Renal pelvis (tissue), 12 donors: Measurements from ENCODE around the gene NLRC4. TPM values are rescaled to one million over a fixed set of nuclear protein-coding genes. Genes with fewer than 3 reads are reported as not detected.
A peak's percentile ranks its signal among the peaks of the same experiment; 100 is the strongest.
"Not testable (repeated sequence)": the region's sequence is repeated elsewhere in the genome, so short reads cannot be mapped to it uniquely, and the experiment has no call there.

ENCODE experiments used
- DNase-seq: peaks from one replicate; pipeline ENCODE4 v3.0.0-alpha.2; 2013
- long read RNA-seq, 16 experiments: transcript quantifications; one replicate each; lab custom pipeline, GENCODE V29; 2026
- polyA plus RNA-seq, 3 donors: library from polyadenylated mRNA; unstranded; fragments of 120-200 nt; gene quantifications; one replicate each; pipeline ENCODE4 v1.2.1, GENCODE V29; 2013; ENCODE audit not compliant: insufficient read length in 3 of 3

NLRC4 gene, protein sequence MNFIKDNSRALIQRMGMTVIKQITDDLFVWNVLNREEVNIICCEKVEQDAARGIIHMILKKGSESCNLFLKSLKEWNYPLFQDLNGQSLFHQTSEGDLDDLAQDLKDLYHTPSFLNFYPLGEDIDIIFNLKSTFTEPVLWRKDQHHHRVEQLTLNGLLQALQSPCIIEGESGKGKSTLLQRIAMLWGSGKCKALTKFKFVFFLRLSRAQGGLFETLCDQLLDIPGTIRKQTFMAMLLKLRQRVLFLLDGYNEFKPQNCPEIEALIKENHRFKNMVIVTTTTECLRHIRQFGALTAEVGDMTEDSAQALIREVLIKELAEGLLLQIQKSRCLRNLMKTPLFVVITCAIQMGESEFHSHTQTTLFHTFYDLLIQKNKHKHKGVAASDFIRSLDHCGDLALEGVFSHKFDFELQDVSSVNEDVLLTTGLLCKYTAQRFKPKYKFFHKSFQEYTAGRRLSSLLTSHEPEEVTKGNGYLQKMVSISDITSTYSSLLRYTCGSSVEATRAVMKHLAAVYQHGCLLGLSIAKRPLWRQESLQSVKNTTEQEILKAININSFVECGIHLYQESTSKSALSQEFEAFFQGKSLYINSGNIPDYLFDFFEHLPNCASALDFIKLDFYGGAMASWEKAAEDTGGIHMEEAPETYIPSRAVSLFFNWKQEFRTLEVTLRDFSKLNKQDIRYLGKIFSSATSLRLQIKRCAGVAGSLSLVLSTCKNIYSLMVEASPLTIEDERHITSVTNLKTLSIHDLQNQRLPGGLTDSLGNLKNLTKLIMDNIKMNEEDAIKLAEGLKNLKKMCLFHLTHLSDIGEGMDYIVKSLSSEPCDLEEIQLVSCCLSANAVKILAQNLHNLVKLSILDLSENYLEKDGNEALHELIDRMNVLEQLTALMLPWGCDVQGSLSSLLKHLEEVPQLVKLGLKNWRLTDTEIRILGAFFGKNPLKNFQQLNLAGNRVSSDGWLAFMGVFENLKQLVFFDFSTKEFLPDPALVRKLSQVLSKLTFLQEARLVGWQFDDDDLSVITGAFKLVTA
- polyA plus RNA-seq: 1 to 10 TPM in 2 of 3 donors, under 1 TPM in 1; 0.98 to 1.2 (median 1.2) TPM
- long read RNA-seq, donor 1: 0 reads
- long read RNA-seq, donor 2: 0 reads
- long read RNA-seq, donor 3: 0 reads
- long read RNA-seq, donor 4: 0 reads
- long read RNA-seq, donor 5: 0 reads
- long read RNA-seq, donor 6: 0 reads
- long read RNA-seq, donor 7: 0 reads
- long read RNA-seq, donor 8: 0 reads
- long read RNA-seq, donor 9: 0 reads
- long read RNA-seq, donor 10: 0 reads
- long read RNA-seq, donor 11: 0 reads
- long read RNA-seq, donor 12: 0 reads
- long read RNA-seq, donor 13: 0 reads
- long read RNA-seq, donor 14: 0 reads
- long read RNA-seq, donor 15: 0 reads
- long read RNA-seq, donor 16: 0 reads

DNA sequence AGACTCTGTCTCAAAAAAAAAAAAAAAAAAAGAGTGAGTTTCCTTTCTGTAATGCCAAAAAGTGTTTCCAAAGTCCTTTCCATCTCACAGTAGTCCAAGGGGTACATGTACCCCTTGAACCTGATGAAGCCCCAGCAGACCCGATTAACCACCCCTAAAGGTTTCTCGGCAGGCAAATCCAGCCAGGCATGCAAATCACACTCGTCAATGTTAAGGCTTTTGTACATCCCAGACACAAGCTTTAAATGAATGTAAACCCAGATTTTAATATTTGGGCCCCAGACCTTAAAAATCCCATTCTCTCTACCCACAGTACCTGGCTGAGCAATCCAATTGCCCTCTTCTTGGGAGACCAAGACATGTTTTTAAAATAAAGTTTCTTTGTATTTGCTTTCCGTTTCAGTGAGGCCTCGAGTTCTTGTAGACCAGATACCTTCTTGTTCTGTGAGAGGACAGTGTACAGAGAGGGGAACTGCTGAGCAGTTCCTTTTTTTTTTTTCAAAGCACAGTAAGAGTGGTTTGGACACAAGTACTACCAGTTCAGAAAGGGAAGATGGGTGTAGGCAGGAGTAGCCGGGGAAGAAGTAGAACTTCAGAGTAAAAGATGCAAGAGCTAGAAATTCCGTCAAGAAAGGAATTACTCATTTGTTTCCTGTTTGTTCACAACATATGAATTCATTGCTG, at the start of gene NLRC4:
TSS of gene NLRC4 (minus strand) at position 465 of the 684 bp plus-strand sequence. CDS start 8,111 bp downstream, outside the sequence.
- DNase-seq: no peak

DNA sequence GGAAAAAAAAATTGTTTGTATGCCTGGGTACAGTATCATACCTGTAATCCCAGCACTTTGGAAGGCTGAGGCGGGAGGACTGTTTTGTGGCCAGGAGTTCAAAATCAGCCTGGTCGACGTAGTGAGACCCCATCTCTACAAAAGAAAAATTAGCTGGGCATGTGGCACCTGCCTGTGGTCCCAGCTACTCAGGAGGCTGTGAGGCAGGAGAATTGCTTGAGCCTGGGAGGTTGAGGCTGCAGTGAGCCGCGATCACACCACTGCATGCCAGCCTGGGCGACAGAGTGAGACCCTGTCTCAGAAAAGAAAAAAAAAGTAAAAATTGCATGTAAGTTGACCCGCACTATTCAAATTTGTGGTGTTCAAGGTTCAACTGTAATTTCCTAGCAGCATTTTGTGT, 45.9 kb upstream of the NLRC4 start:
- no peak for DNase-seq

DNA sequence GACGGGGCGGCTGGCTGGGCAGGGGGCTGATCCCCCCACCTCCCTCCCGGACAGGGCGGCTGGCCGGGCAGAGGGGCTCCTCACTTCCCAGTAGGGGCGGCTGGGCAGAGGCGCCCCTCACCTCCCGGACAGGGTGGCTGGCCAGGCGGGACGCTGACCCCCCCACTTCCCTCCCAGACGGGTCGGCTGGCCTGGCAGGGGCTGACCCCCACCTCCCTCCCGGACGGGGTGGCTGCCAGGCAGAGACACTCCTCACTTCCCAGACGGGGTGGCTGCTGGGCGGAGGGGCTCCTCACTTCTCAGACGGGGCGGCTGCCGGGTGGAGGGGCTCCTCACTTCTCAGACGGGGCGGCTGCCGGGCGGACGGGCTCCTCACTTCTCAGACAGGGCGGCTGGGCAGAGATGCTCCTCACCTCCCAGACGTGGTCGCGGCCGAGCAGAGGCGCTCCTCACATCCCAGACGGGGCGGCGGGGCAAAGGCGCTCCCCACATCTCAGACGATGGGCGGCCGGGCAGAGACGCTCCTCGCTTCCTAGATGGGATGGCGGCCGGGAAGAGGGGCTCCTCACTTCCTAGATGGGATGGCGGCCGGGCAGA, 29.4 kb upstream of the NLRC4 start:
- DNase-seq: not testable (repeated sequence)

DNA sequence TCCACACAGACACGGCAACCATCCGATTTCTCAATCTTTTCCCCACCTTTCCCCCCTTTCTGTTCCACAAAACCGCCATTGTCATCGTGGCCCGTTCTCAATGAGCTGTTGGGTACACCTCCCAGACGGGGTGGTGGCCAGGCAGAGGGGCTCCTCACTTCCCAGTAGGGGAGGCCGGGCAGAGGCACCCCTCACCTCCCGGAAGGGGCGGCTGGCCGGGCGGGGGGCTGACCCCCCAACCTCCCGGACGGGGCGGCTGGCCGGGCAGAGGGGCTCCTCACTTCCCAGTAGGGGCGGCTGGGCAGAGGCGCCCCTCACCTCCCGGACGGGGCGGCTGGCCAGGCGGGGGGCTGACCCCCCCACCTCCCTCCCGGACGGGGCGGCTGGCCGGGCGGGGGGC, 28.8 kb upstream of the NLRC4 start:
- not testable (repeated sequence) for DNase-seq

DNA sequence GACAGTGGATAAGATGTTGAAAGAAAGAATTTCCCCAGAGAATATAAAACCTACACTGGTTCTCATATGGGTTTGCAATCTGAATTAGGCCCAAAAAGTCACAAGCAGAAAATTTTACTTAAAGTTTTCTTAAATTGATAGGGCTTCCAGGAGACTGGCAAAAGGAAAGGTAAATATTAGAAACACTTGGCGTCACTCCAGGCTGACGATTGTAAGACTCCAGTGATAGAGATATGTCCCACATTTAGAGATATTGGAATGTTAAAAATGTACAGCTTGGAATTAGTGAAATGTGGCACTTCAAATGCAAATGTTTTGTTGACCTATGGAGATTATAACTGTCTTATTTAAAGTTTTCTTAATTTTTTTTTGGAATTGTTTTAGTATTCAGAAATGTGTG, 27.1 kb upstream of the NLRC4 start:
- no peak for DNase-seq

DNA sequence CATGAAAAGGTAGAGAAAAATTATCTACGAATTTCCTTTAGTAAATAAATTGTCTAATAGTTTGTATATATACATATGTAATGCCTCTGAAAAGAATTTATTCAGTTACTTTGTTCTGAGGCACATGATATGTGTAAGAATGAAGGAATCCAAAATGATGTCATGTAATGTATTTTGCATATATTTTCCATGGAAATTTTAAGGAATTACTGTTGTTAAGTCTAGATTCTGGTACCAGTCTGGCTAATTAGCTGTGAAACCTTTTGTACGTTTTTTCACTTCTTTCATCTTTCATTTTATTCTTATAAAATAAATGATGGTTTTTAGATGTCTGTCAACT, 25.3 kb upstream of the NLRC4 start:
- no peak for DNase-seq

DNA sequence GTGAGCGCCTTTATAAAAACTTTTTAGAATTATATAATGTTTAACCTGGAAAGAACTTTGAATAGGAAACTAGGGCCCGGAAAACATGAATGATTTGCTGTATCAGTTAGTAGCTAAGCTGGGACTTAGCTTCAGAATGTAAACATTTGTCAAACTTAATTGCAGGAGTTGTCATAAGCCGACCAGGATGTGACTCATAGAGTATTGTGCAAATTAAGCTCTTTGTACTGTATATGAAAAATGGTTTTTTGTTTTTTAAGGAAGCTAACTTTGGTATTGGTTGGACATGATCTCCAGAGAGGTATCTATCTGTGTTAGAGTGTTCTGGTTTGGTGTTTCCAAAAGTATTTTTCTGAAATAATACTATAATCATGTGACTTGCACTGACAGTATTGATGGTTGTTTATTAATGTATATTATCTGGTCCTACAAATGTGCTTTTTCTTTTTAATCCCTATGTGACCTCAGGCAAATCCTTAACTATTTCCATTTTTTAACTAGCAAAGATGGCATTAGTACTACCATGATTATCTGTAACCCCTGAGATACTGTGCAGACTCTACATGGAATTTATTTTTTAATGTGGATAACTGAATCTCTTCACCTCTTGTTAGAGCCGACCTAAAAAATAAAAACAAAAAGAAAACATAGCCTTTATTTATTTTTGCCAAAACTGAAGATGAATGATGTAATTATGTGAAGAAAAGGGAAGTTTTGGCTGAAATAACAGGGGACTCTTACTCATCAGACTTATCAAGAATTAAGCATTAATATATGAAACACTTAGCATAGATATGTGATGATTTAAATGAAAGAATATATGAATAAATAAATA, 24.7 kb upstream of the NLRC4 start:
- no peak for DNase-seq

DNA sequence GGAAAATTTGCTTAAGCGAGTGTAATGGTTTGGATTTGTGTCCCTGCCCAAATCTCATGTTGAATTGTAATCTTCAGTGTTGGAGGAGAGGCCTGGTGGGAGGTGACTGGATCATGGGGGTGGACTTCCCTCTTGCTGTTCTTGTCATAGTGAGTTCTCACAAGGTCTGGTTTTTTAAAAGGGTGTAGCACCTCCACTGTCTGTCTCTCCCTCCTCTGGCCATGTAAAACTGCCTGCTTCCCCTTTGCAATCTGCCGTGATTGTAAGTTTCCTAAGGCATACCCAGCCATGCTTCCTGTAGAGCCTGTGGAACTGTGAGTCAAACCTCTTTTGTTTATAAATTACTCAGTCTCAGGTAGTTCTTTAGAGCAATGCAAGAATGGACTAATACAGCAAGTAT, 19.6 kb upstream of the NLRC4 start:
- no peak for DNase-seq

DNA sequence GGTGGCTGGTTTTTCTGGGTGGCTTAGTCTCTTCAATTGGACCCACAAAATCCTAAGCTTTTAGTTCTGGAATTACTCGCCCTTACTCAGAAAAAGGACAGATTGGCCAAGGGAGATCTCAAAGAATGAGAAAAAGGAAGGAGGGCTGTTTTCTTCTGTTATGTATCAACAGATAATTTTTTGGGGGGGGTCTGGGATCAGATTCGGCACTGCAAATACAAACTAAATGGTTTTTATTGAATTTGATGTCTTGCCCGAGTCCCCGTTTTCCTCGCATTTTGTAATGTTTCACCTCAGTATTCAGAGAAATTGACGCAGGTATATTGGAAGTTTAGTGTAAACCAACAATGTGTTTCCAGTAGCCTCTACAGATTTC, 13.8 kb upstream of the NLRC4 start:
- no peak for DNase-seq

DNA sequence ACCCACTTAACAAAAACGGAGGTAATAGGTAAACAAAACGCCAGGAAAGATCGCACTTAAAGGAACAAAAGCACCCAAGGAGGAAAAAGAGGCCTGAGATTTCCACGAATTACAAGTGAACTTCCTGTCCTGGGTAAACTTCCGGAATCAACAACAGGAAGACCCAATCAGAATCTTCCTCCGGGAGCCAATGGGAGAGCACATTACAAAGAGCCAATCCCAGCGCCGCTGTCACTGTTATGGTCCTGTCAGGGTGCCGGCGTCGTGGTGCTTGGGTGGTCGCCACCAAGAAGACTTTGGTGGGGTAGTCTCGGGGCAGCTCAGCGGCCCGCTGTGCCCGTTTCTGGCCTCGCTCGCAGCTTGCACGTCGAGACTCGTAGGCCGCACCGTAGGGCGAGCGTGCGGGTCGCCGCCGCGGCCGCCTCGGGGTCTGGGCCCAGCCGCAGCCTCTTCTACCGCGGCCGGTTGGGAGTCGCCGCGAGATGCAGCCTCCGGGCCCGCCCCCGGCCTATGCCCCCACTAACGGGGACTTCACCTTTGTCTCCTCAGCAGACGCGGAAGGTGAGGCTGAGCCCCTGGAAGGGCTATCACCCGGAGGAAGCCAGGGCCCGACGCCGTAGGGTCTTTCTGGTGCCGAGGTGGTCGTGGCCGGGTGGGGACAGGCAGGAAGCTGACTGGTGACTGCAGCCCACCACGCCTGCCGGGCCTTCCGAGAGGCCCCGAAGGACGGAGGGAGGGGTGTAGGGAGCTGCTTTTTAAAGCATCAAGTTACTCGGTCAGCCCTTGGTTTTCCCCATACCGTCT, 13.2 kb upstream of the NLRC4 start, which contains the start of gene YIPF4:
TSS of gene YIPF4 (plus strand) at position 231 of the 804 bp plus-strand sequence. CDS start at position 483, 252 bp downstream.
- DNase-seq: peak; percentile 96

DNA sequence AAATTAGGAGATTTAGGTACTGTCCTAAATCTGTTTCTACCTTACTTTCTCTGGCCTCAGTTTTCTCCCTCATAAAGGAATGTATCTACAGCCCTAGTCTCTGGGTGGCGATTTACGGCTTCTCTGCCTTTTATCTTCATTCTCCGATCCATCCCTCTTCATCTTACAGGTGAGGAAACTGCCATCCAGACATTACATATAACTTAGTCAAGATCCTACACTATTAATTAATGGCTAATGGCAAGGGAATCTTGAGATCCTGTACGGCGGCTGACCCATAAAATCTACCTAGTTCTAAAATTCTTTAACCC, 12.6 kb upstream of the NLRC4 start:
- DNase-seq: no peak

DNA sequence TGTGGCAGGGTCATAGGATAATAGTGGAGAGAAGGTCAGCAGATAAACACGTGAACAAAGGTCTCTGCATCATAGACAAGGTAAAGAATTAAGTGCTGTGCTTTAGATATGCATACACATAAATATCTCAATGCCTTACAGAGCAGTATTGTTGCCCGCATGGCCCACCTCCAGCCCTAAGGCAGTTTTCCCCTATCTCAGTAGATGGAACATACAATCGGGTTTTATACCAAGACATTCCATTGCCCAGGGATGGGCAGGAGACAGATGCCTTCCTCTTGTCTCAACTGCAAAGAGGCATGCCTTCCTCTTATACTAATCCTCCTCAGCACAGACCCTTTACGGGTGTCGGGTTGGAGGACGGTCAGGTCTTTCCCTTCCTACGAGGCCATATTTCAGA, 11.1 kb upstream of the NLRC4 start:
- not testable (repeated sequence) for DNase-seq

DNA sequence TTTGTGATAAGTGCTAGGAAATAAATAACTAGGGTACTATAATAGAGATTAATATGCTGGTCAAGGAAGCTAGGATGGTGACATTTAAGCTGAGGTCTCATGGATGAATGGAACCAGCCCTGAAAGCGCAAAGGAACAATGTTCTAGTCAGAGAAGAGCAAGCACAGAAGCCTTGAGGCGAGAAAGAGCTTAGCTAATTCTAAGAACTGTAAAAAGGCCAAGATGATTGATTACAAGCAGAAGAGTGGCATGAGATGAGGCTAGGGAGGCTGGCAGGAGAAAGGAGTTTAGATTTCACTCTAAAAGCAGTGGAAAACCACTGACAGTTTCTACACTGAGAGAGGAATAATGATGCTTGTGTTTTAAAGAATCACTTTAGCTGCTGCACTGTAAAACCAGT, 9.6 kb upstream of the NLRC4 start:
- no peak for DNase-seq

DNA sequence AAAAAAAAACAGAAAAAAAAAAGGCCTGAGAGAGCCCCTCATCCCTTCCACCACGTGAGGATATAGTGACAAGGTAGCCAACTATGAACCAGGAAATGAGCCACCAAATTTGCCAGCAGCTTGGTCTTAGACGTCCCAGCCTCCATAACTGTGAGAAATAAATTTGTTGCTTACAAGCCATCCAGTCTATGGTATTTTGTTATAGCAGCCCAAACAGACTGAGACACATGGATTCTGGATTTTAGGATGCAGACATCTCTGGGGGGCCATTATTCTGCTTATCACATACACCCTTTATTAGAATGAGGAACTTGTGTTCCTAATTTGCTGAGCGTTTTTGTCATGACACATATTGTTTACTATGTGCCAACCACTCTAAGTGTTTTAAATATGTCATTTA, 7.6 kb upstream of the NLRC4 start:
- DNase-seq: no peak

DNA sequence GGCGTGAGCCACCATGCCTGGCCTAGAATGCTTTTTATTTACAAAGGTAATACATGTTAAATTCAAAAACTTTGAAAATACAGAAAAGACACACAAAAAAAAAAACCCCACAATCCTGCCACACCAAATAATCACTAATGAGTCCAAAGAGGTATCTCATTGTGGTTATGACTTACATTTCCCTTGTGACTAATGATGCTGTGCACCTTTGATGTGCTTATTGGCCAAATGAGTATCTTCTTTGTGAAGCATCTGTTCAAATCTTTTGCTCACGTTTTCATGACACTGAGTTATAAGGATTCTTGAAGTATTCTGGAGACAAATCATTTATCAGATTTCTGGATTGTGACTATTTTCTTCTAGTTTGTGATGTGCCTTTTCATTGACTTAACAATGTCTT, 6.4 kb upstream of the NLRC4 start:
- no peak for DNase-seq

DNA sequence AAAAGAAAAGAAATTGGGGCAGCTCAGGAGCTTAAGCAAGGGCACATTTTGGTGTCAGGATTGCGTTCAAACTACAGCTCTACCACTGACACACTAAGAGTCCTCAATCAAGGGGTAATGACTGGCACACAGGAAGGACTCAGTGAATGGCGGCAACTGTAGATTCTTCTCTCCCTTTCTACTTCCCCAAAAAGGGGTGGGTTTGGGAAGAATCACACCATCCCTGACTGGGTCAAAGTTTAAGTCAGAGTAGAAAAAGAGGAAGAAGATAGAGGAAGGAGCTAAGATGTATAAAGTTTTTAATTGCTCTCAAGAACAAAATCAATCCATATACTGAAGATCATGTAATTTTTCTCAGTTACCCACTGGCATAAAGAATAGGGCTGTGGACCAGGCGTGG, 2.6 kb downstream of the NLRC4 start:
- no peak for DNase-seq

DNA sequence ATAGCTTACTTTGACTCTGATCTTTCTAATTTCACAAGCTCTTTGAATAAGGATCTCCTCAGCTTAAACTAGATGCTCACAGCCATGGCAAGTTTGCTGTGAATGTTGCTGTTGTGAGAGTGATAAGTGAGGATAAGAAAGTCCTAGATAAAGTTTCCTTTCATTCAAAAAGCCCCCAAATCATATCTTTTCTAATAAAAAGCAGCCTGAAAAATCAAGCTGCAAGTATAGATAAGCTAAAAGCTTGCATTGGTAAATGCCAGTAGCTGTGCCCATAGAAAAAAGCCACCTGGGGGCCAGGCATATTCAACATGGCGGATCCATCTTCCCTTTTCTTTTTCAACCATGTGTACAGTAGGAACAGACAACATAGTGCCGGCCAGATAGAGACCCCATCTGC, 4.3 kb downstream of the NLRC4 start:
- DNase-seq: no peak

DNA sequence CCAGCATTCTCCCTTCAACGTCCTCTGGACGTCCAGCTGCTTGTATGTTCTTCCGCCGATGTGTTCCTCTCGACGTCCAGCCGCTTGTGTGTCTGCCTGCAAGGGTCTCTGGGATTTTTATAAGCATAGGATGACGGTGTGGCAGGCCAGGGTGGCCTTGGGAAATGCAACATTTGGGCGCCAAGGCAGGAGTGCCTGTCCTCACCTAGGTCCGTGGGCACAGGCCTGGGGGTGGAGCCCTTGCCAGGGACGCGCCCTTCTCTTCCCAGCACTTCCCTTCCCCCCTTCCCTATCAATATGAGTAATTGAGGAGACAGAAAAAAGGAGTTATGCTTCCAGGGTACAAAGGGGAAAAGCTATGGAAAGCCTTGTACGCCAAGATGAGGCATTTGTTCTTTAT, 6.4 kb downstream of the NLRC4 start:
- DNase-seq: no peak

DNA sequence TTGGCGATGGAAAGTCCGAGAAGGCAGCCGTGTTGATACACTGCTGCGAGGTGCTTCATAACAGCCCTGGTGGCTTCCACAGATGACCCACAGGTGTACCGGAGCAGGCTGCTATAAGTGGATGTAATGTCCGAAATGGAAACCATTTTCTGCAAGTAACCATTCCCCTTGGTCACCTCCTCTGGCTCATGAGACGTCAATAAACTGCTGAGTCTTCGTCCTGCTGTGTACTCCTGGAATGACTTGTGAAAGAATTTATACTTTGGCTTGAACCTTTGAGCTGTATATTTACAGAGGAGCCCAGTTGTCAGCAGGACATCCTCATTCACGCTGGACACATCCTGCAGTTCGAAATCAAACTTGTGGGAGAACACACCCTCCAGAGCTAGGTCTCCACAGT, 14.4 kb downstream of the NLRC4 start:
- DNase-seq: no peak
